Activated CD4-positive, alpha-beta T cell treated with anti-CD3 and anti-CD28 coated beads, Interleukin-2, Interleukin-4, amounts not matched to agents 100 ng/mL and 50 ng/mL, durations not matched to agents 16 hours and 8 hours (primary cell): ENCODE measurements around the gene TBX20.
"Not testable (repeated sequence)": the region's sequence is repeated elsewhere in the genome, so short reads cannot be mapped to it uniquely, and the experiment has no call there.

Experiments
- DNase-seq: peaks from one replicate; pipeline ENCODE4 v3.0.0-alpha.2; 2020; ENCODE audit warnings: low spot score

The TBX20 gene

DNA sequence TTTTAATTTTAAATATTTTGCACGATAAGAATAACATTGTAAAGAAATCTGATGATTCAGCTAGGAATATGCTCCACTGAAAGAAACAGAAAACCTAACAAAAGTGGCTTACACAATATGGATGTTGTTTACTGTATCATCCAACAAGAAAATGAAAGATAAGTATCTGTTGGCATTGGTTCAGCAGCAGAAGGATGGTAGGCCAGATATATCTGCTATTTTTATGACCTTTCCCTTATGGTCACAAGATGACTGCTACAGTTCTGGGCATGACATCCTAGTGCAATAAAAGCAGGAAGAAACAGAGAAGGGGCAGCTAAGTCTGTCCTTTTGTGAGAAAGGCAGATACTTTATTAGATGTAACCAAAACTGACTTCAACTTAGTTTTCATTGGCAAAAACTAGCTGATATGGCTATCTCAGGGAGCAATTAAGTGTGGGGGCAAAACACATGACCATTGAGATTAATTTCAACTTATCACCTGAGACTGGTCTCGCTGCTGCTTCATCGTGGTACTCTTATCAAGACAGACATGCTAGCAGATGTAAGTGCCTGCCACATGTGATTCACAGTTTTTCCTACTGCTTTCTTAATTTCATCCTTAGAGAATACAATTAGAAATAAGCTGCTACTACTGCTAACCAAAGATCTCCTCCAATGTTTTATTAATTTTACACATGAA, 92.7 kb downstream of the TBX20 start:
- not testable (repeated sequence) for DNase-seq
